Breast epithelium (tissue), 4 donors: ENCODE measurements around the gene ADCY2. TPM values are rescaled to one million over a fixed set of nuclear protein-coding genes. Genes with fewer than 3 reads are reported as not detected.

Experiments
- DNase-seq, 2 donors: peaks; one replicate each; pipeline ENCODE4 v3.0.0-alpha.2; 2019; ENCODE audit warnings: low spot score in 2 of 2
- H3K27ac ChIP-seq, 2 donors: fragments of 200-600 bp; sonication (generic) in 1 of 2; one replicate each; pipeline ENCODE4 v1.5.1; 2016 to 2019; ENCODE audit warnings: mild to moderate bottlenecking in 1 of 2
- H3K27me3 ChIP-seq, 2 donors: fragments of 200-600 bp; sonication (generic) in 1 of 2; one replicate each; pipeline versions ENCODE4 v1.5.1 to v1.6.0; 2017 to 2019; ENCODE audit warnings: control low read depth in 1 of 2, mild to moderate bottlenecking in 1 of 2
- H3K36me3 ChIP-seq: fragments of 200-600 bp; one replicate; pipeline ENCODE4 v1.5.1; 2019
- H3K4me1 ChIP-seq, 2 donors: fragments of 200-600 bp; sonication (generic); one replicate each; pipeline ENCODE4 v1.5.1; 2016 to 2019; ENCODE audit warnings: control low read depth in 1 of 2
- H3K4me3 ChIP-seq, 3 donors: fragments of 200-600 bp; sonication (generic); 1 replicate in 2 of 3; 2 replicates in 1 of 3; pipeline ENCODE4 v1.5.1; 2016 to 2019; ENCODE audit warnings: mild to moderate bottlenecking in 3 of 3, moderate library complexity in 2 of 3
- H3K9me3 ChIP-seq, 2 donors: fragments of 200-600 bp; sonication (generic) in 1 of 2; one replicate each; pipeline ENCODE4 v1.5.1; 2016 to 2019; ENCODE audit warnings: control low read depth in 1 of 2
- POLR2A ChIP-seq: fragments of 450-650 bp; IDR thresholded peaks from one replicate; pipeline ENCODE4 v1.6.1; 2016; ENCODE audit warnings: antibody characterized with exemption, mild to moderate bottlenecking, moderate library complexity
- POLR2AphosphoS5 ChIP-seq, 3 donors: sonication (generic); formaldehyde crosslinking; IDR thresholded peaks; one replicate each; pipeline ENCODE4 v1.6.1; 2017; ENCODE audit warnings: antibody characterized with exemption in 3 of 3
- intact Hi-C: fragments of 100-400 bp; cut with DNase I; formaldehyde crosslinking; loops from one replicate; pipeline ENCODE4 v1.15.1; 2023; ENCODE audit warnings: low total_unique reads
- total RNA-seq, 3 donors: library from RNA; depleted of rRNA; stranded (reverse); fragments of >200 nt; gene quantifications; one replicate each; pipeline ENCODE4 v1.1.0, GENCODE V29; 2016
- TF ChIP-seq, protein P1 (sequence below), 3 donors: fragments of 450-650 bp; IDR thresholded peaks; one replicate each; pipeline ENCODE4 v1.5.1; 2016 to 2017; ENCODE audit warnings: antibody characterized with exemption in 3 of 3, mild to moderate bottlenecking in 3 of 3, moderate library complexity in 3 of 3

Gene ADCY2
- total RNA-seq, 3 donors from 2014 or later, result 3.8 to 30.1 (median 4.9) TPM

DNA sequence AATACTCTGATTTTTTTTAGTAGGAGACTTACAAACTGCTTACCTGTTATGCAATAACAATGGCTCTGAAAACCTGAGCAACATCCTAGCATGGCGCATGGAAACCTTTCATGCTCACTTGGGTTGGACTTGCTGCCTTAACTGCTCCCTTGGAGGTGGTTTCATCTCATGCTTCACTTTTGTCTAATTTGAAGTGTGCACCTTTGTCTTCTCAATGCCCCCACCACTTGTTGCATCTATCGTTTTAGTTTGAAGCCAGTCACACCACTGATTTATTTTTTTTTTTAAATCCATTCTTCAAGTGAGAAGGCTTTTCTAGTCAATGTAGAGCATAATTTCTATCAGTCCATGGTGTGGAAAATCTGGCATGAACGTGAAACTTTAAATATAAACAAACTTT lies 391.8 kb downstream of the ADCY2 start:
- Histone ChIP-seq H3K27me3 (no peaks in the 10 kb centered on the region), H3K4me3 (no peak overlapping the region), H3K27ac (no peak overlapping the region), H3K9me3 (no peaks in the 10 kb centered on the region), H3K4me1 (no peaks in the 10 kb centered on the region), H3K36me3 (no peaks in the 10 kb centered on the region)
- intact Hi-C loops, result no loop called here
- no peak for TF ChIP-seq POLR2A
- TF ChIP-seq, protein P1, sequence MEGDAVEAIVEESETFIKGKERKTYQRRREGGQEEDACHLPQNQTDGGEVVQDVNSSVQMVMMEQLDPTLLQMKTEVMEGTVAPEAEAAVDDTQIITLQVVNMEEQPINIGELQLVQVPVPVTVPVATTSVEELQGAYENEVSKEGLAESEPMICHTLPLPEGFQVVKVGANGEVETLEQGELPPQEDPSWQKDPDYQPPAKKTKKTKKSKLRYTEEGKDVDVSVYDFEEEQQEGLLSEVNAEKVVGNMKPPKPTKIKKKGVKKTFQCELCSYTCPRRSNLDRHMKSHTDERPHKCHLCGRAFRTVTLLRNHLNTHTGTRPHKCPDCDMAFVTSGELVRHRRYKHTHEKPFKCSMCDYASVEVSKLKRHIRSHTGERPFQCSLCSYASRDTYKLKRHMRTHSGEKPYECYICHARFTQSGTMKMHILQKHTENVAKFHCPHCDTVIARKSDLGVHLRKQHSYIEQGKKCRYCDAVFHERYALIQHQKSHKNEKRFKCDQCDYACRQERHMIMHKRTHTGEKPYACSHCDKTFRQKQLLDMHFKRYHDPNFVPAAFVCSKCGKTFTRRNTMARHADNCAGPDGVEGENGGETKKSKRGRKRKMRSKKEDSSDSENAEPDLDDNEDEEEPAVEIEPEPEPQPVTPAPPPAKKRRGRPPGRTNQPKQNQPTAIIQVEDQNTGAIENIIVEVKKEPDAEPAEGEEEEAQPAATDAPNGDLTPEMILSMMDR (IDR thresholded peaks at IDR 0.05), result no peak
- no peak for TF ChIP-seq POLR2AphosphoS5 (IDR thresholded peaks at IDR 0.05)
- DNase-seq, result no peak

GRCh38 chr5:7789567-7789966 lies 393.6 kb downstream of the ADCY2 start:
- intact Hi-C loops, result no loop called here
- DNase-seq, result no peak
- Histone ChIP-seq H3K4me3 (no peak overlapping the region), H3K9me3 (no peaks in the 10 kb centered on the region), H3K27ac (no peak overlapping the region), H3K27me3 (no peaks in the 10 kb centered on the region), H3K4me1 (no peaks in the 10 kb centered on the region), H3K36me3 (no peaks in the 10 kb centered on the region)
- TF ChIP-seq, protein P1 (IDR thresholded peaks at IDR 0.05), result no peak
- no peak for TF ChIP-seq POLR2AphosphoS5 (IDR thresholded peaks at IDR 0.05)
- TF ChIP-seq POLR2A, result no peak

DNA sequence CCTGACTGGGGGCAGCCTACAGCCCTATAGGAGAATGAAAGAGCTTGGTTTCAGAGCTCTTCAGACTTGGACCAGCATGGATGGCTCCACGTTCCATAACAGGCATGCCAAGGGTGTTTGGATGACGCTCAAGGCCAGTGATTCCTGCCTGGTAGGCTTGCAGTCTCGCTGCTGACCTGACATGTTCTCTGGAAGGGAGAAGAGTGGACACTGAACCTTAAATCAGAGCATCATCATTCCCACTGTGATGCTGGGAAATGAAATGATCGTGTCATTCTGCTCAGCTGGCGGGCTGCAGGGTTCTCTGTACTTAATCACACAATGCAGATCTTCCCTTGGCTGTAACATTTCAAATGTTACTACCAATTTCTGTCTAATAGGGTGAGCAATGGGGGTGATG lies 398.0 kb downstream of the ADCY2 start:
- no peak for DNase-seq
- intact Hi-C loops, result no loop called here
- Histone ChIP-seq H3K4me3 (no peak overlapping the region), H3K9me3 (no peaks in the 10 kb centered on the region), H3K36me3 (no peaks in the 10 kb centered on the region), H3K4me1 (no peaks in the 10 kb centered on the region), H3K27me3 (no peaks in the 10 kb centered on the region), H3K27ac (no peak overlapping the region)
- TF ChIP-seq POLR2AphosphoS5 (IDR thresholded peaks at IDR 0.05), result no peak
- TF ChIP-seq, protein P1 (IDR thresholded peaks at IDR 0.05), result no peak
- no peak for TF ChIP-seq POLR2A

DNA sequence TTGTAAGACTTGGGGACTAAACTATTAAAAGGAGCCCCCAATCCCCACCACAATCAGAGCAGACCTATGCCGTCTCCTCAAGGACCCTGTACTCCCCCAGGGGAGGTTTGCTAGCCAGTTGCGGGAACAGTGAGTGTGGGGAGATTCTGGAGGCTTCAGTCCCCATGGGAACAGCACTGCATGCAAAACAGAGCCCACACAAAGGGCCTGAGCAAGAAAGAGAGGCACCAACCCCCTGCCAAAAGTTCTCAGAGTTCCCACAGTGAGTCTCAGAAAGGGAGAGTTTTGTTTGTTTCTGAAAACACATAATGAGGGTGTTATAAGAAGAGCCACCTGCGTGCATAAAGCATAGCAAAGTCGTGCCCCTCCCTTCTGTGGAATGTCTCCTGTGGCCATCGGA lies 398.4 kb downstream of the ADCY2 start:
- no peaks in the 10 kb centered on the region for H3K4me1 ChIP-seq
- no peaks in the 10 kb centered on the region for H3K9me3 ChIP-seq
- no peak overlapping the region for H3K27ac ChIP-seq
- H3K27me3 ChIP-seq, result no peaks in the 10 kb centered on the region
- TF ChIP-seq POLR2A (no peak), POLR2AphosphoS5 (IDR thresholded peaks at IDR 0.05) (no peak)
- TF ChIP-seq, protein P1 (IDR thresholded peaks at IDR 0.05), result no peak
- no peak for DNase-seq
- intact Hi-C loops, result no loop called here
- H3K4me3 ChIP-seq, result no peak overlapping the region
- H3K36me3 ChIP-seq, result no peaks in the 10 kb centered on the region

DNA sequence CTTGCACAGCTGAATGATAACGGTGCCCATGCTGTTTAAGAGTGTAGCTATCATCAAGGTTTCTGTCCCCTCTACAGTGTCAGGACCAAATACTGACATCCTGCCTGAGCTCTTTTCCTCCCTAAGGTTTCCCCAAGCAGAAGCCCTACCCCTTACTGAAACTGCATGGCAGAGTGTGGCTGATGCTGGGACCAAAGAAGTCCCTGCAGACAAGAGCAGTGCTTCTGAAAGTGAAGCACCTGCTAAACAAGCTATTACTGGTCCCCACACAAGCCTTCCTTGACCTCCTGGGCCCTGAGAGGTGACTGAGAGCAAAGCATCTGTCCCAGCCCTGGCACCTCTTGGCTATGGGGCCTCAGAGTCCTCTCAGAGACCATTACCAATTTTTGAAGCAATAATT lies 398.9 kb downstream of the ADCY2 start:
- Histone ChIP-seq H3K27me3 (no peaks in the 10 kb centered on the region), H3K36me3 (no peaks in the 10 kb centered on the region), H3K4me1 (no peaks in the 10 kb centered on the region), H3K27ac (no peak overlapping the region), H3K9me3 (no peaks in the 10 kb centered on the region), H3K4me3 (no peak overlapping the region)
- no peak for DNase-seq
- TF ChIP-seq POLR2A (no peak), POLR2AphosphoS5 (IDR thresholded peaks at IDR 0.05) (no peak)
- TF ChIP-seq, protein P1 (IDR thresholded peaks at IDR 0.05), result no peak
- intact Hi-C loops, result no loop called here
